Stimulated activated CD8-positive, alpha-beta memory T cell treated with anti-CD3 and anti-CD28 coated beads, Interleukin-15, amount 100 ng/mL, for 1 hour (primary cell): ENCODE data around the gene PTPRG.
A peak's percentile ranks its signal among the peaks of the same experiment; 100 is the strongest.

Experiments
- DNase-seq: peaks from one replicate; pipeline ENCODE4 v3.0.0-alpha.2; 2020; ENCODE audit warnings: low read depth

PTPRG gene

GRCh38 chr3:61866153-61866542 lies 304.8 kb downstream of the PTPRG start:
- no peak for DNase-seq

GRCh38 chr3:61866961-61867461 lies 305.6 kb downstream of the PTPRG start:
- DNase-seq, result no peak

- DNase-seq, result no peak
These were observed 307.1 kb downstream of the PTPRG start for GRCh38 chr3:61868499-61868898.

GRCh38 chr3:61869371-61869770 lies 308.0 kb downstream of the PTPRG start:
- no peak for DNase-seq

- no peak for DNase-seq
These were observed 310.3 kb downstream of the PTPRG start for GRCh38 chr3:61871644-61872043.

- no peak for DNase-seq
These were observed 310.8 kb downstream of the PTPRG start for GRCh38 chr3:61872077-61872706.

- DNase-seq, result no peak
These were observed 313.9 kb downstream of the PTPRG start for GRCh38 chr3:61875046-61875844.

- DNase-seq, result no peak
These were observed 314.8 kb downstream of the PTPRG start for GRCh38 chr3:61875976-61876671.

GRCh38 chr3:61876797-61877196 lies 315.4 kb downstream of the PTPRG start:
- DNase-seq, result no peak

GRCh38 chr3:61877359-61878138 lies 316.2 kb downstream of the PTPRG start:
- no peak for DNase-seq

GRCh38 chr3:61882253-61882652 lies 320.9 kb downstream of the PTPRG start:
- no peak for DNase-seq

GRCh38 chr3:61884794-61885193 lies 323.4 kb downstream of the PTPRG start:
- no peak for DNase-seq

- DNase-seq, result no peak
These were observed 324.0 kb downstream of the PTPRG start for GRCh38 chr3:61885414-61885813.

GRCh38 chr3:61887206-61887605 lies 325.8 kb downstream of the PTPRG start:
- DNase-seq, result no peak

- DNase-seq, result no peak
These were observed 327.9 kb downstream of the PTPRG start for GRCh38 chr3:61889259-61889658.

- no peak for DNase-seq
These were observed 328.8 kb downstream of the PTPRG start for GRCh38 chr3:61890167-61890566.

- DNase-seq, result no peak
These were observed 329.2 kb downstream of the PTPRG start for GRCh38 chr3:61890586-61890985.

- no peak for DNase-seq
These were observed 331.5 kb downstream of the PTPRG start for GRCh38 chr3:61892891-61893290.

GRCh38 chr3:61893840-61894566 lies 332.6 kb downstream of the PTPRG start:
- DNase-seq, result no peak

GRCh38 chr3:61894988-61895935 lies 333.9 kb downstream of the PTPRG start:
- peak; percentile 14 for DNase-seq
